Activated T-helper 2 cell treated with anti-CD3 and anti-CD28 coated beads, Interferon-gamma antibody, Interleukin-2, Interleukin-4, amounts not matched to agents 10 μg/mL and 5 μg/mL and 100 μg/mL, durations not matched to agents 14 hours and 24 hours and 36 hours (primary cell): ENCODE results near the gene MSX1. TPM values are rescaled to one million over a fixed set of nuclear protein-coding genes. Genes with fewer than 3 reads are reported as not detected.

Experiments used
- DNase-seq: peaks from one replicate; pipeline ENCODE4 v3.0.0; 2021; ENCODE audit warnings: low spot score
- H3K27ac Mint-ChIP-seq: one replicate; pipeline ENCODE4 v1.8.0; 2021; ENCODE audit warnings: mixed read lengths
- H3K27me3 Mint-ChIP-seq: one replicate; pipeline ENCODE4 v1.8.0; 2021; ENCODE audit warnings: low read depth, mixed read lengths
- H3K36me3 Mint-ChIP-seq: one replicate; pipeline ENCODE4 v1.8.0; 2021; ENCODE audit warnings: low read depth, mixed read lengths
- H3K4me1 Mint-ChIP-seq: one replicate; pipeline ENCODE4 v1.8.0; 2021; ENCODE audit warnings: low read depth, mixed read lengths
- H3K4me3 Mint-ChIP-seq: one replicate; pipeline ENCODE4 v1.8.0; 2021; ENCODE audit warnings: low read depth, mild to moderate bottlenecking, moderate library complexity, mixed read lengths
- H3K9me3 Mint-ChIP-seq: one replicate; pipeline ENCODE4 v1.8.0; 2021; ENCODE audit warnings: mixed read lengths
- intact Hi-C: fragments of 100-400 bp; cut with micrococcal nuclease; formaldehyde crosslinking; loops from one replicate; pipeline ENCODE4 v1.15.1; 2023
- total RNA-seq: library from RNA; stranded (reverse); gene quantifications from 2 replicates; pipeline ENCODE4 v1.2.3, GENCODE V29; 2022

Gene MSX1
- total RNA-seq, 1 donor from 2014 or later = not detected

DNA sequence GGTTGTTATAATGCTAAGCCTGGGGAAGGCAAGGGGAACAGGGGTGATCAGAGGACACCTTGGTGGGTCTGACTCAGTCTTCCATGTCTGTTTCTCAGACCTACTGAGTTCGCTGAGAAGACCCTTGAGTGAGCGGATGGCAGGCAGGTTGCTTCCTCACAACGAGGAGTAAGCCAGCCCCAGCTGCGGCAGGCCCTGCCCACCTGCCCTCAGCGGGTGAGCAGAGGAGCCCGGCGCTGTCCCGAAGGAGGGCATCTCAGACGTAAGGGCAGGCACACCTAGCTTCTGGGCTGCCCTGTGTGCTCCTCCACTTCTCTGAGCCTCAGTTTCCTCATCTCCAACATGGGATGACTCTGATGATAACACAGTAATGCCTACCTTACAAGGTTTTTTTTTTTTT lies 30.3 kb downstream of the MSX1 start:
- intact Hi-C loops = no loop called here
- Mint-ChIP-seq H3K9me3 (no peaks in the 10 kb centered on the region), H3K4me1 (no peaks in the 10 kb centered on the region), H3K27ac (no peak overlapping the region), H3K36me3 (no peaks in the 10 kb centered on the region), H3K27me3 (no peaks in the 10 kb centered on the region), H3K4me3 (no peak overlapping the region)
- DNase-seq = no peak

DNA sequence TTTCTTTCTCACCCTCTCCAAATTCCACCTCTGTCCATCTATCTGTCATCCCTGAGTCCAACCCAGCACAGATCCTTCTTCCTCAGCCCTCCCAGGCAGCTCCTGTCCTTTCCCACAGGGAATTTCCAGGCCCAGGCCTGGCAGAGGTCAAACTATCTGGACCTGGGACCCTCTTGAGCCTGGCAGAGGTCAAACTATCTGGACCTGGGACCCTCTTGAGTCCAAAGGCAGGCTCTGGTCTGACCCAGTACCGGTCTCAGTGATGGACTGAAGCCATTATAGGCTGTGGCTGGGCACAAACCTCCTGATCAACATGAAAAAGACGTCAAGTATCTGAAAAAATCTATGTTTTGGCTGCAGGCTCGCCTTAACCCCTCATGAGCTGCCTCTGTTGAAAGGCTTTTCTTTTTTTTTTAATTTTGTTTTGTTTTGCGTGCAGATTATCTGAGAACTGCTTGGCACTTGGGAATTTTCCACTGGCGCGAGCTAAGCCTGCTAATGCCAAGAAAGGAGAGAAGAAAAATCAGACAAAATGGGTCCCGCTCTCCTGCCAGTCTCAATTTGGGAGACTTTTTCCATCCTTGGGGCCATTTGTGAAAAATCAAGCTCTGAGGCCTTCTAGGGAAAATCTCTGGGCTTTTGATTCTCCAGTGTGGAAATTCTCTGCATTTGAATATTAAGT lies 31.2 kb downstream of the MSX1 start:
- Mint-ChIP-seq H3K9me3 (no peaks in the 10 kb centered on the region), H3K4me3 (no peak overlapping the region), H3K4me1 (no peaks in the 10 kb centered on the region), H3K27me3 (no peaks in the 10 kb centered on the region), H3K27ac (no peak overlapping the region), H3K36me3 (no peaks in the 10 kb centered on the region)
- intact Hi-C loops = no loop called here
- DNase-seq = no peak

DNA sequence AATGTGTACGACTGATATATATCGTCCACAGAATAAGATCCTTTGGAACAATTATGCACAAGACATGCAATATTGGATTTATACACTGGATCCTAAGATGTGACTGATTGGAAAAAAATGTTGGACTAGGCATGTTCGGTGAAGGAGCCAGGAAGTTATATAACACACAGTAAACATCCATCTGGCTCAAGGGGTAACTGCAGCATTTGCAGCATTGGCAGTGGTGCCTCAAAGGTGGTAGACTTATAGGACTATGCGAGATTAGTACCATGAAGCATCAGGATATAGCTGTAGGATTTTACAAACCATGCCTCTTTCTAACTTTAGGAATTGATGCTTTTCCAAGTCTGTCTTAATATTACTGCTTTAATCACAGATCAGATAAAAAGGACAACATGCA lies 34.3 kb downstream of the MSX1 start:
- no peak overlapping the region for H3K4me3 Mint-ChIP-seq
- no peaks in the 10 kb centered on the region for H3K27me3 Mint-ChIP-seq
- H3K27ac Mint-ChIP-seq = no peak overlapping the region
- no peaks in the 10 kb centered on the region for H3K9me3 Mint-ChIP-seq
- H3K4me1 Mint-ChIP-seq = no peaks in the 10 kb centered on the region
- H3K36me3 Mint-ChIP-seq = no peaks in the 10 kb centered on the region
- DNase-seq = no peak
- intact Hi-C loops = no loop called here

DNA sequence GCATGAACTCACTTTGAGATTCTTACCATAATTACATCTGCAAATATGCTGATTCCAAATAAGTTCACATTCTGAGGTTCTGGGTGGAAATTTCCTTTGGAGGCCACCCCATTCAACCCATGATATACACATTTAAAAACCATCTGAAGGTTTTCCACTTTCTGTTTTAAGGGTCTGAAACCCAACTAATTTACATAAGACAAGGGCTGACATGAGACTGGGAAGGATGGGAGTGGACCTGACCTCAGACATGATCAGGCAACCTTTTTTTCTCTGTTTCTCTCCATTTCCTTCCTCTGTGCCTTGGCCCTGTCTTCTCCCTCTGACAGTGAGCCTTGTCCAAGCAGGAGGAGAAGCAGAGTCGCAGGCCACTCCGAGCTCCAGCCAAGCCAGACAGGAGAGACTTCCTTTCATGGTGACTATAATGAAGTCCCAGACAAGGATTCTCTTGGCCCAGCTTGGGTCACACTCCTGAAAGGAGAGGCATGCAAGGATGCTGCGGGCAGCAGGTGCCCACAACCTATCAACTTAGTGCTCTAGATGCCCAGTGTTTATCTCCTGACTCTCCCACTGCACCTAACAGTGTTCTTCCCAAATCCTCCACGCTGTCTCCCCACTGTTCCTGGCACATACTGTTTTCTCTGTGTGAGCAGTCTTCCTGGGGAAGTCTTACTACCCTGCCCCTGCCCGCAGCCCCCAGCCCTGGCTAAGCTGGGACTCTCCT lies 39.9 kb downstream of the MSX1 start:
- intact Hi-C loops = no loop called here
- no peak overlapping the region for H3K27ac Mint-ChIP-seq
- no peak for DNase-seq
- H3K36me3 Mint-ChIP-seq = no peaks in the 10 kb centered on the region
- no peaks in the 10 kb centered on the region for H3K9me3 Mint-ChIP-seq
- no peaks in the 10 kb centered on the region for H3K4me1 Mint-ChIP-seq
- H3K27me3 Mint-ChIP-seq = no peaks in the 10 kb centered on the region
- H3K4me3 Mint-ChIP-seq = no peak overlapping the region

DNA sequence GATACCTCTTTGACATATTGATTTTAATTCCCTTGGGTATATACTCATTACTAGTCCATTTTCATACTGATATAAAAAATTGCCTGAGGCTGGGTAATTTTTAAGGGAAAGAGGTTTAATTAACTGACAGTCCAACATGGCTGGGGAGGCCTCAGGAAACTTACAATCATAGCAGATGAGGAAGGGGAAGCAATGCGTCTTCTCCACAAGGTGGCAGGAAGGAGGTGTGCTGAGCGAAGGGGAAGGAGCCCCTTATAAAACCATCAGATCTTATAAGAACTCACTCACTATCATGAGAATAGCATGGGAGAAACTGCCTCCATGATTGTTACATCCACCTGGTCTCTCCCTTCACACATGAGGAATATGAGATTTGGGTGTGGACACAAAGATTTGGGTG lies 42.4 kb downstream of the MSX1 start:
- no peaks in the 10 kb centered on the region for H3K27me3 Mint-ChIP-seq
- H3K4me3 Mint-ChIP-seq = no peak overlapping the region
- DNase-seq = no peak
- no peaks in the 10 kb centered on the region for H3K4me1 Mint-ChIP-seq
- intact Hi-C loops = no loop called here
- H3K9me3 Mint-ChIP-seq = no peaks in the 10 kb centered on the region
- no peaks in the 10 kb centered on the region for H3K36me3 Mint-ChIP-seq
- no peak overlapping the region for H3K27ac Mint-ChIP-seq

DNA sequence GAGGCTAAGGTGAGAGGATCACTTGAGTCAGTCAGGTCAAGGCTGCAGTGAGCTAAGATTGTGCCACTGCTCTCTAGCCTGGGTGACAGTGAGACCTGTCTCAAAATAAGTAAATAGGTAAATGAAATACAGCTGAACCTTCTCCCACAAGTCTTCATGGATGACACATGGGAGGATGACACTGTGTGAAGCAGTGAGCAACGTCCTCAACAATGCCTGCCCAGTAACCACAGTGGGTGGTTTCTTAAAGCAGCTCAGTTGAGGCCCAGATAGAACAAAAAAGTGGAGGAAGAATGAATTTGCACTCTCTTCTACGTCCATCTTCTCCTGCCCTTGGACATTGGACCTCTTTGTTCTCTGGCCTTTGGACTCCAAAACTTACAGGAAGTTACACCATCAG lies 52.7 kb downstream of the MSX1 start:
- Mint-ChIP-seq H3K27ac (no peak overlapping the region), H3K36me3 (no peaks in the 10 kb centered on the region), H3K4me1 (no peaks in the 10 kb centered on the region), H3K9me3 (no peaks in the 10 kb centered on the region), H3K27me3 (no peaks in the 10 kb centered on the region), H3K4me3 (no peak overlapping the region)
- intact Hi-C loops = no loop called here
- no peak for DNase-seq

DNA sequence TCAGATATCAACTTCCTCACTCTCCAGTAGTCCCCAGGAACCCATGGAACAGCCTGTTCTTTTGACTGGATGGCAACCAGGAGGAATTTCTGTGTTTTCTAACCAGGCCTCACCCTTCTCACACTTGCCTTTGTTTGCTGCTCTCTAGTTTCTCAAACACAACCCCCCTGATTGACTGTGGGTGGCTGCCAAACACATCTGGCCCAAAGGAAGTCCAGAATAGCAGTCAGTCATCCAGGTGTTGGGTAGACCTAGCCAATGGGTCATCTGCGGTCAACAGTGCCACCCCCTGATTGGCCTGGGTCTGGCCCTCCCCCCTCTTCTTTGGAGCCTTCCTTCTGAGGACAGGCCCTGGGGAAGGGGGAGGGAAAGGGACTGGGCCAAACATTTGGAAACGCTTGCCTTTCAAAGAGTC lies 53.7 kb downstream of the MSX1 start:
- Mint-ChIP-seq H3K4me3 (no peak overlapping the region), H3K4me1 (no peaks in the 10 kb centered on the region), H3K36me3 (no peaks in the 10 kb centered on the region), H3K9me3 (no peaks in the 10 kb centered on the region), H3K27ac (no peak overlapping the region), H3K27me3 (no peaks in the 10 kb centered on the region)
- DNase-seq = no peak
- intact Hi-C loops = no loop called here

Other genes with a start within 250 kb of the MSX1 start
- not detected in 2 replicates for gene CYTL1, start 159.8 kb downstream of the MSX1 start, total RNA-seq
- gene STK32B, start 191.8 kb downstream of the MSX1 start, total RNA-seq = not detected in 2 replicates